Measurements from ENCODE around the gene UNC13C.
"Not testable (repeated sequence)": the region's sequence is repeated elsewhere in the genome, so short reads cannot be mapped to it uniquely, and the experiment has no call there.

The UNC13C gene

GRCh38 chr15:53978253-53978906 lies at the start of gene UNC13C:
Gene UNC13C, plus strand, starts transcription at chr15:53978441. Its CDS starts 34,463 bp downstream, at chr15:54012904.
- DNase-seq (ENCODE audit: low read depth in 2 of 2), result no peak

- DNase-seq (ENCODE audit: low read depth in 2 of 2), result no peak
These were observed 42.1 kb upstream of the UNC13C start for GRCh38 chr15:53936137-53936536.

- DNase-seq (ENCODE audit: low read depth in 2 of 2), result not testable (repeated sequence)
These were observed 40.6 kb upstream of the UNC13C start for GRCh38 chr15:53937632-53938031.

- DNase-seq (ENCODE audit: low read depth in 2 of 2), result no peak
These were observed 27.7 kb upstream of the UNC13C start for GRCh38 chr15:53950572-53950971.

GRCh38 chr15:53955396-53955795 lies 22.8 kb upstream of the UNC13C start:
- no peak for DNase-seq (ENCODE audit: low read depth in 2 of 2)

- DNase-seq (ENCODE audit: low read depth in 2 of 2), result peak in 1 of 2 donors; percentile 3
These were observed 15.3 kb upstream of the UNC13C start for GRCh38 chr15:53962646-53963561.

GRCh38 chr15:53963801-53964200 lies 14.4 kb upstream of the UNC13C start:
- DNase-seq (ENCODE audit: low read depth in 2 of 2), result no peak

GRCh38 chr15:53974121-53974520 lies 4.1 kb upstream of the UNC13C start:
- DNase-seq (ENCODE audit: low read depth in 2 of 2), result no peak

- no peak for DNase-seq (ENCODE audit: low read depth in 2 of 2)
These were observed 3.4 kb upstream of the UNC13C start for GRCh38 chr15:53974813-53975212.

- DNase-seq (ENCODE audit: low read depth in 2 of 2), result no peak
These were observed 1.3 kb upstream of the UNC13C start for GRCh38 chr15:53976844-53977392.

- DNase-seq (ENCODE audit: low read depth in 2 of 2), result no peak
These were observed 979 bp downstream of the UNC13C start for GRCh38 chr15:53979051-53979788.

- no peak for DNase-seq (ENCODE audit: low read depth in 2 of 2)
These were observed 1.8 kb downstream of the UNC13C start for GRCh38 chr15:53980021-53980420.

- DNase-seq (ENCODE audit: low read depth in 2 of 2), result no peak
These were observed 3.9 kb downstream of the UNC13C start for GRCh38 chr15:53982071-53982680.

- DNase-seq (ENCODE audit: low read depth in 2 of 2), result no peak
These were observed 4.6 kb downstream of the UNC13C start for GRCh38 chr15:53982876-53983275.

- DNase-seq (ENCODE audit: low read depth in 2 of 2), result no peak
These were observed 6.0 kb downstream of the UNC13C start for GRCh38 chr15:53984221-53984620.

- no peak for DNase-seq (ENCODE audit: low read depth in 2 of 2)
These were observed 7.3 kb downstream of the UNC13C start for GRCh38 chr15:53985562-53985961.

GRCh38 chr15:53987480-53987879 lies 9.2 kb downstream of the UNC13C start:
- DNase-seq (ENCODE audit: low read depth in 2 of 2), result no peak

- no peak for DNase-seq (ENCODE audit: low read depth in 2 of 2)
These were observed 29.0 kb downstream of the UNC13C start for GRCh38 chr15:54007256-54007655.

GRCh38 chr15:54011656-54012055 lies 33.4 kb downstream of the UNC13C start:
- no peak for DNase-seq (ENCODE audit: low read depth in 2 of 2)

GRCh38 chr15:54014067-54014655 lies 35.9 kb downstream of the UNC13C start:
- no peak for DNase-seq (ENCODE audit: low read depth in 2 of 2)

GRCh38 chr15:54017251-54017650 lies 39.0 kb downstream of the UNC13C start:
- no peak for DNase-seq (ENCODE audit: low read depth in 2 of 2)

All from stimulated activated CD4-positive, alpha-beta T cell treated with anti-CD3 and anti-CD28 coated beads, Interleukin-15, amount 100 ng/mL, for 48 hours (primary cell).